HFFc6 (cell line): Measurements from ENCODE around the gene BRD7. TPM values are rescaled to one million over a fixed set of nuclear protein-coding genes. Genes with fewer than 3 reads are reported as not detected.

Experiments
- DNase-seq: peaks from one replicate; pipeline ENCODE4 v3.0.0-alpha.2; 2018
- H3K27ac Mint-ChIP-seq: 2 replicates; pipeline ENCODE4 v1.8.0; 2020; ENCODE audit warnings: mild to moderate bottlenecking, mixed read lengths
- H3K27me3 Mint-ChIP-seq: 2 replicates; pipeline ENCODE4 v1.8.0; 2021; ENCODE audit warnings: mild to moderate bottlenecking, moderate library complexity, mixed read lengths; ENCODE audit not compliant: insufficient read depth
- H3K36me3 Mint-ChIP-seq: 2 replicates; pipeline ENCODE4 v1.8.0; 2021; ENCODE audit warnings: low read depth, mixed read lengths
- H3K4me1 Mint-ChIP-seq: 2 replicates; pipeline ENCODE4 v1.8.0; 2020; ENCODE audit warnings: low read depth, mixed read lengths
- H3K4me3 Mint-ChIP-seq: 2 replicates; pipeline ENCODE4 v1.8.0; 2020; ENCODE audit warnings: mild to moderate bottlenecking, moderate library complexity, mixed read lengths
- H3K9me3 Mint-ChIP-seq: 2 replicates; pipeline ENCODE4 v1.8.0; 2020; ENCODE audit warnings: mild to moderate bottlenecking, mixed read lengths
- total RNA-seq, 6 experiments: library from RNA; stranded (reverse); fragmentation: NEBNext Ultra II Directional; extraction: Animal tissue kit (Norgen Biotek cat#: 25700); gene quantifications; 2 replicates in 1 of 6; 3 replicates in 5 of 6; pipeline ENCODE4 v1.2.3, GENCODE V29; 2021
- TF ChIP-seq, protein P1 (sequence below): fragments of 200-600 bp; sonication (generic); IDR thresholded peaks from 2 replicates; pipeline ENCODE4 v1.5.0; 2021; ENCODE audit warnings: antibody characterized with exemption, mild to moderate bottlenecking

The BRD7 gene
- total RNA-seq, 6 experiments from 2014 or later: 50.5 to 65.0 (median 63.0) TPM

DNA sequence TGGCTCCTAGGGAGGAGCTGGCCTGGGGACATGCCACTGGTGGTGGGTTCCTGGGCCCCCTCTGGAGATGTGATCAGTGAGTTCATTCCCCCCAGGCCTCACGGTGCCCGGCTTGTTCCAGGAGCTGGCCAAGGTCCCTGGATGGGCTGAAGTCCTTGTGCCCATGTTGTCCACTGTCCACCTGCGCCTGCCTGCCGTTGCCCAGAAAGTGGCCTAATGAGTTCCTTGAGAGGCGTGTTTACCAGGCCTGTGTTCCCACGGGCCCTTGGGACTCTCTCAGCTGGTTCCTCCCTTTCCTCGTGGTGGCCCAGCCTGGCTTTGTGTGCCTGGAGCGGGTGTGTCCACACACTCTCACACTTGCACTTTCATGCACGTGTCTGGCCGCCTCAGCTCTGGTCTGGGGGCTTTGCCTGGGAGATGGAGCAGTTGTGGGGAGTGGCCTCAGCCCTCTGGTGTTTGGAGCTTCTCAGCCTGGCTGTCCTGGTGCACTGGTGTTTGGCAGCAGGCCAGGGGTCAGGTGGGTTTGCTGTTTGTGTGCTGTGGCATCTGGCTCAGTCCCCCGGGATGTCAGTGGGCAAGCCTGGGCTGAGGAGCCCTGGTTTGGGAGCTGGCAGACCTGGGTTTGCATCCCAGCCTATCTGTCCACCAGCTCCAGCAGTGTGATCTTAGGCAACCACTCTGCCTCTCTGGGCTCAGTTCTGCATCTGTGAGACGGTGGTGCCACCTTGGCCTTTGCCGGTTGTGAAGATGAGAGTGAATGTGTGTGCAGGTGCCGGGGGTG is 84.5 kb downstream of the BRD7 start:
- Mint-ChIP-seq H3K4me1 (no peaks in the 10 kb centered on the region), H3K27me3 (no peaks in the 10 kb centered on the region; the same call in 1 of the 2 replicates), H3K4me3 (no peak overlapping the region), H3K36me3 (peaks cover 20% of the 10 kb centered on the region), H3K27ac (no peak overlapping the region), H3K9me3 (no peaks in the 10 kb centered on the region)
- no peak for DNase-seq
- TF ChIP-seq, protein P1, sequence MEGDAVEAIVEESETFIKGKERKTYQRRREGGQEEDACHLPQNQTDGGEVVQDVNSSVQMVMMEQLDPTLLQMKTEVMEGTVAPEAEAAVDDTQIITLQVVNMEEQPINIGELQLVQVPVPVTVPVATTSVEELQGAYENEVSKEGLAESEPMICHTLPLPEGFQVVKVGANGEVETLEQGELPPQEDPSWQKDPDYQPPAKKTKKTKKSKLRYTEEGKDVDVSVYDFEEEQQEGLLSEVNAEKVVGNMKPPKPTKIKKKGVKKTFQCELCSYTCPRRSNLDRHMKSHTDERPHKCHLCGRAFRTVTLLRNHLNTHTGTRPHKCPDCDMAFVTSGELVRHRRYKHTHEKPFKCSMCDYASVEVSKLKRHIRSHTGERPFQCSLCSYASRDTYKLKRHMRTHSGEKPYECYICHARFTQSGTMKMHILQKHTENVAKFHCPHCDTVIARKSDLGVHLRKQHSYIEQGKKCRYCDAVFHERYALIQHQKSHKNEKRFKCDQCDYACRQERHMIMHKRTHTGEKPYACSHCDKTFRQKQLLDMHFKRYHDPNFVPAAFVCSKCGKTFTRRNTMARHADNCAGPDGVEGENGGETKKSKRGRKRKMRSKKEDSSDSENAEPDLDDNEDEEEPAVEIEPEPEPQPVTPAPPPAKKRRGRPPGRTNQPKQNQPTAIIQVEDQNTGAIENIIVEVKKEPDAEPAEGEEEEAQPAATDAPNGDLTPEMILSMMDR: no peak

DNA sequence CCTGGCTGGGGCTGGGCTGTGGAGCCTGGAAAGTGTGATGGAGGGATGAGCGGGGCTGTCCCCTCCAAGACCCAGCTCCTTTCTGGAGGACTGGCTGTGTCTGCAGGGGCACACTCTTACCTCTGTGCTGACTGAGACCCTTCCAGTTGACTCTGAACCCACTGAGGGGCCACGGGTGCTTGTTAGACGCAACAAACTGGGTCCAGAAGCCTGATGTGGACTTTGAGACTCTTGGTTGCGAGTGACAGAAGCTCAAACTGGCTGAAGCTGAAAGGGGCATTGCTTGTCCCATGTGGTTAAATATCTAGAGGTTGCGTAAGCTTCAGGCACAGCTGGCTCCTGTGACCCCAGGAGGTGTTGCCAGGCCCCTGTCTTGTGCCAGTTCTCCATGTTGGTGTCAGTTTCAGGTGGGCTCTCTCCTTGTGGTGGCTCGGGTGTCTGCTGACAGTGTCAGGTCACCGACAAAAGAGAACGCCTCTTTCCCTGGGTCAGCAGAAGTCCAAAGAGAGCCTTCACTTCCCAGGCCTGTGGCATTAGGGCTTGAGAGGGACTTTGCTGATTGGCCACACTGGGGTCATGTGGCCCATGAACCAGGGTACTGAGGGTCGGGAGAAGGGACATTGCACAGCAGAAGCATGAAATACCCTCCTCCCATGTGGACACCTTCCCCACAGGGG is 85.7 kb downstream of the BRD7 start:
- no peaks in the 10 kb centered on the region; the same call in 1 of the 2 replicates for H3K27me3 Mint-ChIP-seq
- H3K36me3 Mint-ChIP-seq: peaks cover 16% of the 10 kb centered on the region
- DNase-seq: no peak
- peaks cover 4% of the 10 kb centered on the region for H3K9me3 Mint-ChIP-seq
- H3K27ac Mint-ChIP-seq: no peak overlapping the region
- no peaks in the 10 kb centered on the region for H3K4me1 Mint-ChIP-seq
- H3K4me3 Mint-ChIP-seq: no peak overlapping the region
- TF ChIP-seq, protein P1: no peak

DNA sequence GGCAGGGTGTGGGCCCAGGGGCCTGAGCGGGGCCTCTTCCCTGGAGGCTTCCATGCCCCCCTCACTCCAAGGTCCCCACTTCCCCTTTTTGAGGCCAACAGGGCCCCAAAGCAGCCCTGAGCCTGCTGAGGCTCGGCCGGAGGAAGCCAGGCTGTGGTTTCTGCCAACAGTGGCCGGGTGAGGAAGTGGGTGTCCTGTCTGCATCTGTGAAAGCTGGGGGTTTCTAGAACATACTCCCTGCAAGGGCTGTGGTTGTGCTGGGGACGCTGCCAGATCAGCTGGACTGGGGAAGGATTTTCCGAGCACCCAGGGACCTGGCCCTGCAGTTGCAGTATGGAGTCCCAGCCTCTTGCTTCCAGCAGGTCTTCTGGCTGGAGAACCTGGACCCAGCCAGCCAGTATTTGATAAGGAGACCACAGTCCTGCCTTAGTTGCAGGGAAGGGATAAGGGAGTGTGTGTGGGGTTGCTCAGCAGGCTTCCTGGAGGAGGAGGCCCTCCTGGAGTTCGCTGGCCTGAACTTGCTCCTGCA is 86.7 kb downstream of the BRD7 start:
- Mint-ChIP-seq H3K9me3 (peaks cover 4% of the 10 kb centered on the region), H3K4me1 (no peaks in the 10 kb centered on the region), H3K27me3 (no peaks in the 10 kb centered on the region; the same call in 1 of the 2 replicates), H3K27ac (no peak overlapping the region), H3K4me3 (no peak overlapping the region), H3K36me3 (peaks cover 23% of the 10 kb centered on the region)
- TF ChIP-seq, protein P1: no peak
- DNase-seq: no peak

DNA sequence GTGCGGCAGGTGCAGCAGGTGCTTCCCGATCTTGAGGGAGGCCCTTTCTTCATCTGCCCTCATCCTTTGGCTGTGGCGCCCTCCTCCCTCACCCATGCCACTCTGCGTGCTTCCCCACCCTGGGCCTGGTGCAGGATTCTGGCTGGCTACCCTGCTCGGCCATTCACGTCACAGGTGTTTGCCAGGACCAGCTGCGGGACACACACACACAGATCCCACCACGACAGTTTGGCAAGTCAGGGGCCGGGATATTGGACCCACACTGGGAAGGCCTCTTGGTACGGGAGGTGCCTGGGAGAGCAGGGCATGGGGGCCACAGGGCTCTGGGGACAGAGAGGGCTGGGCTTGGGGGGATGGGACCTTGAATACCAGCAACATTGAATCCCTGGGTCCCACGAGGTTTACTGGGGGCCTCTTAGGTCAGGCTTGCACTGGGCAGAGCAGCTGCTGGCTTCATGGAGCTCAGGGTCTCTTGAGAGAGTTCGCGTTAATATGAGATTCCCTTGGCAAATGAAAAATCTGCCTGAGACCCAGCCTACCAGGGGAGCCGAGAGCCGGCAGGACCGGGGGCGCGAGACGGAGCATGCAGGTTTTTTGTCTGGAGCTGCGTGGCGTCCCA is 87.3 kb downstream of the BRD7 start:
- Mint-ChIP-seq H3K27ac (no peak overlapping the region), H3K9me3 (peaks cover 4% of the 10 kb centered on the region), H3K4me3 (no peak overlapping the region), H3K27me3 (no peaks in the 10 kb centered on the region; the same call in 1 of the 2 replicates), H3K4me1 (no peaks in the 10 kb centered on the region), H3K36me3 (peaks cover 21% of the 10 kb centered on the region)
- DNase-seq: no peak
- TF ChIP-seq, protein P1: no peak

DNA sequence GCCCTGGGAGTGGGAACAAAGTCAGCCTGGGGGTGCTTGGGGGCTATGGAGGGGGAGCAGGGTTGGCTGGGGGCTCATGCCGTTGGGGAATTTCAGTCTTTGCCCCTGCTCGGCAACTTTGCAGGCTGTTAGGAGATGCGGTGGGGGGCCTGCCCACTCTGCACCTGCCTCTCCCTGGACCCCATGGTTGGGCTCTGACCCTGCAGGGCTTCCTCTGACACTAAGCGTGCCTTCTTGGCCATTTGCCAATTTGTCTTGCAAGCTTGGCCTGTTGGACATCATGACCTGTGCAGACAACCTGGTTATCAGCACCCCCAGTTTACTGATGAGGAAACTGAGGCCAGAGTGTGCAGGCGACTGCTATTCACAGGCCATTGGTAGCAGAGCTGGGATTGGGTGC is 87.9 kb downstream of the BRD7 start:
- no peak overlapping the region for H3K27ac Mint-ChIP-seq
- no peak overlapping the region for H3K4me3 Mint-ChIP-seq
- peaks cover 18% of the 10 kb centered on the region for H3K36me3 Mint-ChIP-seq
- no peaks in the 10 kb centered on the region; the same call in 1 of the 2 replicates for H3K27me3 Mint-ChIP-seq
- H3K4me1 Mint-ChIP-seq: no peaks in the 10 kb centered on the region
- H3K9me3 Mint-ChIP-seq: peaks cover 4% of the 10 kb centered on the region
- DNase-seq: no peak
- TF ChIP-seq, protein P1: no peak
